IPS-18a (cell line): Measurements from ENCODE around the gene VPS16.
"Not testable (repeated sequence)": the region's sequence is repeated elsewhere in the genome, so short reads cannot be mapped to it uniquely, and the experiment has no call there.

Source experiments
- H3K27ac ChIP-seq: one replicate; pipeline ENCODE4 v1.5.1; 2013; ENCODE audit warnings: low read length
- H3K27me3 ChIP-seq: one replicate; pipeline ENCODE4 v1.6.1; 2013; ENCODE audit warnings: mild to moderate bottlenecking, low read length; ENCODE audit not compliant: control insufficient read depth, insufficient read depth
- H3K36me3 ChIP-seq: one replicate; pipeline ENCODE4 v1.6.1; 2013; ENCODE audit warnings: low read depth, low read length; ENCODE audit not compliant: control insufficient read depth
- H3K4me1 ChIP-seq: one replicate; pipeline ENCODE4 v1.6.1; 2013; ENCODE audit warnings: low read depth, low read length; ENCODE audit not compliant: control insufficient read depth
- H3K4me3 ChIP-seq: one replicate; pipeline ENCODE4 v1.5.1; 2013; ENCODE audit warnings: low read length
- H3K9ac ChIP-seq: one replicate; pipeline ENCODE4 v1.6.1; 2013; ENCODE audit warnings: mild to moderate bottlenecking, low read length, moderate library complexity
- H3K9me3 ChIP-seq: one replicate; pipeline ENCODE4 v1.6.1; 2013; ENCODE audit warnings: low read depth, low read length; ENCODE audit not compliant: control insufficient read depth

Gene VPS16

GRCh38 chr20:2822073-2822472 lies 18.5 kb upstream of the VPS16 start:
- H3K4me1 ChIP-seq, result peaks cover 8% of the 10 kb centered on the region
- H3K27ac ChIP-seq, result no peak overlapping the region
- no peaks in the 10 kb centered on the region for H3K9me3 ChIP-seq
- no peaks in the 10 kb centered on the region for H3K36me3 ChIP-seq
- H3K4me3 ChIP-seq, result no peak overlapping the region
- H3K27me3 ChIP-seq, result peaks cover 51% of the 10 kb centered on the region
- no peak overlapping the region for H3K9ac ChIP-seq

- no peaks in the 10 kb centered on the region for H3K4me1 ChIP-seq
- no peak overlapping the region for H3K9ac ChIP-seq
- no peaks in the 10 kb centered on the region for H3K36me3 ChIP-seq
- H3K27ac ChIP-seq, result no peak overlapping the region
- no peaks in the 10 kb centered on the region for H3K9me3 ChIP-seq
- no peak overlapping the region for H3K4me3 ChIP-seq
- H3K27me3 ChIP-seq, result peaks cover 36% of the 10 kb centered on the region
Measured at GRCh38 chr20:2825761-2826160, 14.8 kb upstream of the VPS16 start.

- H3K4me3 ChIP-seq, result no peak overlapping the region
- no peaks in the 10 kb centered on the region for H3K9me3 ChIP-seq
Measured at GRCh38 chr20:2826655-2827054, 13.9 kb upstream of the VPS16 start.

GRCh38 chr20:2829376-2829775 lies 11.2 kb upstream of the VPS16 start:
- Histone ChIP-seq H3K36me3 (no peaks in the 10 kb centered on the region), H3K27ac (no peak overlapping the region), H3K4me3 (no peak overlapping the region), H3K9me3 (no peaks in the 10 kb centered on the region), H3K27me3 (peaks cover 19% of the 10 kb centered on the region), H3K9ac (no peak overlapping the region), H3K4me1 (no peaks in the 10 kb centered on the region)

More at GRCh38 chr20:2826655-2827054, 13.9 kb upstream of the VPS16 start:
- Histone ChIP-seq H3K36me3 (no peaks in the 10 kb centered on the region), H3K27me3 (peaks cover 27% of the 10 kb centered on the region), H3K27ac (no peak overlapping the region), H3K4me1 (no peaks in the 10 kb centered on the region), H3K9ac (no peak overlapping the region)

DNA sequence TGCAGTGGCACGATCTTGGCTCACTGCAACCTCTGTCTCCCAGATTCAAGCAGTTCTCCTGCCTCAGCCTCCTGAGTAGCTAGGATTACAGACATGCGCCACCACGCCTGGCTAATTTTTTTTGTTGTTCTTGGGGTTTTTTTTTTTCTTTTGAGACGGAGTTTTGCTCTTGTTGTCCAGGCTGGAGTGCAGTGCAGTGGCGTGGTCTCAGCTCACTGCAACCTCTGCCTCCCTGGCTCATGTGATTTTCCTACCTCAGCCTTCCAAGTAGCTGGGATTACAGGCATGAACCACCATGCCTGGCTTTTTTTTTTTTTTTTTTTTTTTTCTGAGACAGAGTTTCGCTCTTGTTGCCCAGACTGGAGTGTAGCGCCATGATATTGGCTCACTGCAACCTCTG lies 9.3 kb upstream of the VPS16 start:
- H3K9ac ChIP-seq, H3K4me3 ChIP-seq, H3K36me3 ChIP-seq, H3K27ac ChIP-seq, H3K4me1 ChIP-seq, H3K9me3 ChIP-seq: not testable (repeated sequence)
- H3K27me3 ChIP-seq, result peaks cover 13% of the 10 kb centered on the region

DNA sequence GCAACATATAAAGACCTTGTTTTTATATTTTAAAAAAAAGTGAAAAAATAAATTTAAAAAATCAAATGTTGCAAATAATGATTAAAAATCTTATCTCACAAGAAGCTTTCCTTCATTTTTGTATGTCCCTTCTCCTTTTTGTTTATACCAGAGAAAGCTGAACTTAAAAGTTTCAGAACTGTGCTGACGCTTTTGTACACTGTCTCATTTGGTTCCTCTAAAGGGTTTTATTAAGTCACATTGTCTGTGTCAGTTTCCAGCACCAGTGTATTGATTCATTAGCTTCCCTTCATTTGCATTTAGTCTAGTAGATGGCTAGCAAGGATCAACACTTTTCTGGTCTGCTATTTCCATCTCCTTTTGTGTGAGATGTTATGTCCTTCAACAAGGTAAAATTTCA lies 6.8 kb upstream of the VPS16 start:
- Histone ChIP-seq H3K27me3 (no peaks in the 10 kb centered on the region), H3K4me3 (no peak overlapping the region), H3K9me3 (no peaks in the 10 kb centered on the region), H3K4me1 (no peaks in the 10 kb centered on the region), H3K36me3 (peaks cover 6% of the 10 kb centered on the region), H3K27ac (no peak overlapping the region), H3K9ac (no peak overlapping the region)

DNA sequence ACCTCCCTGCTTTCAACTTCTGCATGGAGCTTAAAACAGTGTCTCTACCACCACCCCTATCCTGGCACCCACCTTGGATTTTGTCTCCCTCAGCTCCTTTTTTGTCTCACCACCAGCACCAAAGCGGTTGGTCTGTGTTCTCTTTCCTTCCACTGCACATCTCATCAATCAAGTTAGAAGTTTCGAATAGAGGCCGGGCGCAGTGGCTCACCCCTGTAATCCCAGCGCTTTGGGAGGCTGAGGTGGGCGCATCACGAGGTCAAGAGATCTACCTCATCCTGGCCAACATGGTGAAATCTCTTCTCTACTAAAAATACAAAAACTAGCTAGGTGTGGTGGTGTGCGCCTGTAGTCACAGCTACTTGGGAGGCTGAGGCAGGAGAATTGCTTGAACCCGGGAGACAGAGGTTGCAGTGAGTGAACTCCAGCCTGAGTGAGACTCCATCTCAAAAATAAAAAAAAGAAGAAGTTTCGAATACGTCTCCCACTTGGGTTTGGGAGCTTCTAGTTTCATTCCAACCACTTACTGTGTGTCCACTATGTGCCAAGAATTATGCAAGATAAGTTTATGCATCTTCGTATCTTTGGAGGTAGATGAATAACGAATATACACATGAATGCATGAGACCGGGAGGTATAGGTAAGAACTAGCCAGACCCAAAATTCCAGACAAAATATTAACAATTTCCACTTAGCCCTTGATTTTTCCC lies 6.0 kb upstream of the VPS16 start:
- Histone ChIP-seq H3K4me3 (no peak overlapping the region), H3K4me1 (no peaks in the 10 kb centered on the region), H3K36me3 (peaks cover 6% of the 10 kb centered on the region)

DNA sequence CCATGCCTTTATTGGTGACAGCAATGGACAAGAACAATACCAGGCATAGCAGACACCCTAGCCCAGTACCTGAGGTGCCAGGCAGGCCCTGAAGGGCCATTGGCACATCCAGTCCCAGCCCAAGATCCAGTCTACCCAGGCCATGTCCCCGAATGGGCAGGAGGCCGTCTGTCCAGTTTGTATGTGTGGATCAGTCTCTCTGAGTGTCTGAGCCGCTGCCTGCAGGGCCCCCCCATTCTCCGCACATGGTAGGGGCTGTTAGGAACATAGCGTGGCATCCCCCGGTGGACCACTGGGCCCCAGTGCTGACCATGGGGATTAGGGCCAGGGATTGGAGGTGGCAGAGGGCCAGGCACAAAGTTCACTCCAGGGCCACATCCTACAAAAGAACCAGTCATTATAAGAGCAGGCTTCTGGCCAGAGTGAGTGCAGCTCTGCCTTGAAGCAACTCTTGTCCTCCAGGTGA lies 5.2 kb upstream of the VPS16 start:
- peaks cover 12% of the 10 kb centered on the region for H3K27me3 ChIP-seq
- H3K4me3 ChIP-seq, result no peak overlapping the region
- H3K27ac ChIP-seq, result no peak overlapping the region
- H3K9me3 ChIP-seq, result no peaks in the 10 kb centered on the region
- no peak overlapping the region for H3K9ac ChIP-seq
- H3K36me3 ChIP-seq, result peaks cover 6% of the 10 kb centered on the region
- H3K4me1 ChIP-seq, result no peaks in the 10 kb centered on the region

More for the DNA sequence above, 6.0 kb upstream of the VPS16 start:
- Histone ChIP-seq H3K9me3 (no peaks in the 10 kb centered on the region), H3K9ac (no peak overlapping the region), H3K27ac (no peak overlapping the region), H3K27me3 (peaks cover 5% of the 10 kb centered on the region)

DNA sequence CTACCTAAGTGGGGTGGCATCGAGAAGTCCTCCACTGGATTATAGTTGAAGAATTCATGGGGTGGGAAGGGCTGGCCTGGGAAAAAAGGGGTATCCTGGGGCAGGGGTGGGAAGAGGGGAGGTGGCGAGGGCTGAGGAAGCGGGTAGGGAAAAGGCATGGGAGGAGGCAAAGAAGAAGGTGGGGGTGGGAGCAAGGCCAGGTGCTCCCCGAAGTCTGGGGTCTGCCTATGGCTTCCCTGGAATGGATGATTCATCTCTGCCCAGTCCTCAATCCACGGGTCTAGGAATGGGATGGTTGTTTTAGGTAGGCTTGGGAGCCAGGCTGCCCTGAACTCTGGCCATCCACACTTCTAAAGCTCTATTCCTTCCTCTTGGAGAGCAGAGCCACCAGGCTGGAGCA lies 4.5 kb upstream of the VPS16 start:
- Histone ChIP-seq H3K27ac (no peak overlapping the region), H3K9ac (no peak overlapping the region), H3K4me1 (no peaks in the 10 kb centered on the region), H3K27me3 (peaks cover 12% of the 10 kb centered on the region), H3K4me3 (no peak overlapping the region), H3K36me3 (peaks cover 6% of the 10 kb centered on the region), H3K9me3 (no peaks in the 10 kb centered on the region)

- no peak overlapping the region for H3K27ac ChIP-seq
Measured at GRCh38 chr20:2837221-2837960, 3.2 kb upstream of the VPS16 start.

GRCh38 chr20:2838170-2838797 lies 2.3 kb upstream of the VPS16 start:
- Histone ChIP-seq H3K9me3 (no peaks in the 10 kb centered on the region), H3K36me3 (peaks cover 6% of the 10 kb centered on the region), H3K27me3 (peaks cover 16% of the 10 kb centered on the region), H3K4me1 (no peaks in the 10 kb centered on the region), H3K4me3 (no peak overlapping the region), H3K9ac (no peak overlapping the region), H3K27ac (no peak overlapping the region)

More at GRCh38 chr20:2837221-2837960, 3.2 kb upstream of the VPS16 start:
- Histone ChIP-seq H3K4me1 (no peaks in the 10 kb centered on the region), H3K4me3 (no peak overlapping the region), H3K9ac (no peak overlapping the region), H3K27me3 (peaks cover 16% of the 10 kb centered on the region), H3K36me3 (peaks cover 6% of the 10 kb centered on the region), H3K9me3 (no peaks in the 10 kb centered on the region)
